Osteoblast (primary cell): Measurements from ENCODE around the gene PHYHD1. TPM values are rescaled to one million over a fixed set of nuclear protein-coding genes. Genes with fewer than 3 reads are reported as not detected.

ENCODE experiments used
- DNase-seq: peaks from one replicate; pipeline ENCODE4 v3.0.0; 2011; ENCODE audit warnings: low spot score, mixed read lengths; ENCODE audit not compliant: insufficient read length; ENCODE audit errors: missing footprints
- H2AFZ ChIP-seq: 2 replicates; pipeline ENCODE4 v1.6.0; 2011; ENCODE audit warnings: mild to moderate bottlenecking, low read length
- H3K27ac ChIP-seq: 2 replicates; pipeline ENCODE4 v1.5.1; 2011; ENCODE audit warnings: mild to moderate bottlenecking, low read depth, low read length, moderate library complexity
- H3K27me3 ChIP-seq: 2 replicates; pipeline ENCODE4 v1.6.0; 2012; ENCODE audit warnings: mild to moderate bottlenecking, control low read depth, inconsistent platforms, low read length, moderate library complexity; ENCODE audit not compliant: insufficient read depth
- H3K36me3 ChIP-seq: 2 replicates; pipeline ENCODE4 v1.5.1; 2011; ENCODE audit warnings: mild to moderate bottlenecking, low read length, control low read depth, moderate library complexity; ENCODE audit not compliant: insufficient read depth
- H3K4me1 ChIP-seq: 2 replicates; pipeline ENCODE4 v1.5.1; 2011; ENCODE audit warnings: mild to moderate bottlenecking, low read length, control low read depth, moderate library complexity; ENCODE audit not compliant: insufficient read depth
- H3K4me2 ChIP-seq: 2 replicates; pipeline ENCODE4 v1.6.0; 2011; ENCODE audit warnings: mild to moderate bottlenecking, low read length; ENCODE audit not compliant: insufficient read depth
- H3K4me3 ChIP-seq: fragments of 200-600 bp; sonication (generic); 3 replicates; pipeline ENCODE4 v1.5.1; 2012; ENCODE audit warnings: mild to moderate bottlenecking, low read length, inconsistent platforms; ENCODE audit not compliant: insufficient read depth
- H3K79me2 ChIP-seq: 2 replicates; pipeline ENCODE4 v1.6.0; 2012; ENCODE audit warnings: mild to moderate bottlenecking, low read length, control low read depth, inconsistent platforms; ENCODE audit not compliant: insufficient read depth
- H3K9me3 ChIP-seq: 2 replicates; pipeline ENCODE4 v1.5.1; 2011; ENCODE audit warnings: low read depth, low read length, control low read depth
- H4K20me1 ChIP-seq: 2 replicates; pipeline ENCODE4 v1.6.0; 2012; ENCODE audit warnings: mild to moderate bottlenecking, low read length, control low read depth; ENCODE audit not compliant: insufficient read depth
- total RNA-seq: library from RNA; depleted of rRNA; stranded (reverse); fragments of >200 nt; gene quantifications from 2 replicates; pipeline ENCODE4 v1.2.3, GENCODE V29; 2012
- TF ChIP-seq, protein P1 (sequence below): IDR thresholded peaks from 2 replicates; pipeline ENCODE4 v1.5.1; 2011; ENCODE audit warnings: mild to moderate bottlenecking, low read depth, low read length, moderate library complexity; ENCODE audit errors: extremely low read depth

PHYHD1 gene
- total RNA-seq, 1 donor = 7.6 TPM

DNA sequence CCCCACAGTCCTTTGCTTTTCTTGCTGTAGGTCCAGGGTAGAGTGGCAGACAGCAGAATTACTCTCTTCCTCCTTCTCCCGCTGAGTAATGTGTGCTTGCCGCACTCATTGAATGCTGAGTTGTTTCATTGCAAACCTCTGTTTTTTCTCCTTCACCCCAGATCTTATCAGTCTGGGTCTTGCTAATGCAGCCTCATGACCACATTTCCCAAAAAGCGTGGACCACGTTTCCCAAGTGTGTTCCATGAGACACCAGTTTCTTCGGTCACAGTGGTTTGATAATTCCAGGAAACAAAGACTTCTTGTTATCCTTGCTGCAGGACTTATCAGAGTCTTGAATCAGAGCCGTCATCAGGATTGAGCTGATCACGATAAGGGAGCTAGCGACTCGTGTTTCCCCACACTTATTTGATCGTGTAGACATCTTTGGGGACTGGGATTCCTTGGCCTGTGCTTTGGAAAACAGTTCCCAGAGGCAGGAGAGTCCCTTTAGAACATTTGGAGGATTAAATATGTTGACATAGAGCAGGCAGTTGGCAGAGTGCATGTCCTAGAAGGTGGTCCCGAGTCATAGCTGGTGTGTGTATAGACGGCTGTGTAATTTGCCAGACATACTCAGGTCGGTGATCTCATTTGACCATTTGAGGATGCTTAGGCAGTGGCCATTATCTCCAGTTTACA is 34.4 kb upstream of the PHYHD1 start:
- no peak overlapping the region for H3K4me3 ChIP-seq
- no peak overlapping the region for H3K4me2 ChIP-seq
- peak overlapping the region; percentile 67 for H3K27ac ChIP-seq
- H4K20me1 ChIP-seq = peaks cover 41% of the 10 kb centered on the region
- H3K79me2 ChIP-seq = peaks cover 86% of the 10 kb centered on the region
- H2AFZ ChIP-seq = no peak overlapping the region
- H3K4me1 ChIP-seq = peaks cover 28% of the 10 kb centered on the region
- H3K9me3 ChIP-seq = no peaks in the 10 kb centered on the region
- no peaks in the 10 kb centered on the region for H3K27me3 ChIP-seq
- peaks cover 27% of the 10 kb centered on the region for H3K36me3 ChIP-seq
- TF ChIP-seq, protein P1, sequence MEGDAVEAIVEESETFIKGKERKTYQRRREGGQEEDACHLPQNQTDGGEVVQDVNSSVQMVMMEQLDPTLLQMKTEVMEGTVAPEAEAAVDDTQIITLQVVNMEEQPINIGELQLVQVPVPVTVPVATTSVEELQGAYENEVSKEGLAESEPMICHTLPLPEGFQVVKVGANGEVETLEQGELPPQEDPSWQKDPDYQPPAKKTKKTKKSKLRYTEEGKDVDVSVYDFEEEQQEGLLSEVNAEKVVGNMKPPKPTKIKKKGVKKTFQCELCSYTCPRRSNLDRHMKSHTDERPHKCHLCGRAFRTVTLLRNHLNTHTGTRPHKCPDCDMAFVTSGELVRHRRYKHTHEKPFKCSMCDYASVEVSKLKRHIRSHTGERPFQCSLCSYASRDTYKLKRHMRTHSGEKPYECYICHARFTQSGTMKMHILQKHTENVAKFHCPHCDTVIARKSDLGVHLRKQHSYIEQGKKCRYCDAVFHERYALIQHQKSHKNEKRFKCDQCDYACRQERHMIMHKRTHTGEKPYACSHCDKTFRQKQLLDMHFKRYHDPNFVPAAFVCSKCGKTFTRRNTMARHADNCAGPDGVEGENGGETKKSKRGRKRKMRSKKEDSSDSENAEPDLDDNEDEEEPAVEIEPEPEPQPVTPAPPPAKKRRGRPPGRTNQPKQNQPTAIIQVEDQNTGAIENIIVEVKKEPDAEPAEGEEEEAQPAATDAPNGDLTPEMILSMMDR = no peak
- peak; percentile 94 for DNase-seq

GRCh38 chr9:128887049-128887448 is 33.7 kb upstream of the PHYHD1 start:
- Histone ChIP-seq H3K4me3 (no peak overlapping the region), H2AFZ (no peak overlapping the region), H3K36me3 (peaks cover 29% of the 10 kb centered on the region), H3K79me2 (peaks cover 93% of the 10 kb centered on the region), H3K4me1 (peaks cover 35% of the 10 kb centered on the region), H3K27ac (peak overlapping the region; percentile 67), H3K4me2 (no peak overlapping the region), H3K9me3 (no peaks in the 10 kb centered on the region), H3K27me3 (no peaks in the 10 kb centered on the region), H4K20me1 (peaks cover 44% of the 10 kb centered on the region)
- peak; percentile 66 for DNase-seq
- TF ChIP-seq, protein P1 = no peak

- no peak overlapping the region for H2AFZ ChIP-seq
- peaks cover 93% of the 10 kb centered on the region for H3K79me2 ChIP-seq
- H3K36me3 ChIP-seq = peaks cover 29% of the 10 kb centered on the region
- no peaks in the 10 kb centered on the region for H3K27me3 ChIP-seq
- H4K20me1 ChIP-seq = peaks cover 45% of the 10 kb centered on the region
- H3K4me3 ChIP-seq = no peak overlapping the region
- H3K4me2 ChIP-seq = no peak overlapping the region
- peaks cover 44% of the 10 kb centered on the region for H3K4me1 ChIP-seq
- no peak overlapping the region for H3K27ac ChIP-seq
- no peaks in the 10 kb centered on the region for H3K9me3 ChIP-seq
- DNase-seq = peak; percentile 59
- TF ChIP-seq, protein P1 = no peak
These were observed 32.9 kb upstream of the PHYHD1 start for GRCh38 chr9:128887914-128888350.

DNA sequence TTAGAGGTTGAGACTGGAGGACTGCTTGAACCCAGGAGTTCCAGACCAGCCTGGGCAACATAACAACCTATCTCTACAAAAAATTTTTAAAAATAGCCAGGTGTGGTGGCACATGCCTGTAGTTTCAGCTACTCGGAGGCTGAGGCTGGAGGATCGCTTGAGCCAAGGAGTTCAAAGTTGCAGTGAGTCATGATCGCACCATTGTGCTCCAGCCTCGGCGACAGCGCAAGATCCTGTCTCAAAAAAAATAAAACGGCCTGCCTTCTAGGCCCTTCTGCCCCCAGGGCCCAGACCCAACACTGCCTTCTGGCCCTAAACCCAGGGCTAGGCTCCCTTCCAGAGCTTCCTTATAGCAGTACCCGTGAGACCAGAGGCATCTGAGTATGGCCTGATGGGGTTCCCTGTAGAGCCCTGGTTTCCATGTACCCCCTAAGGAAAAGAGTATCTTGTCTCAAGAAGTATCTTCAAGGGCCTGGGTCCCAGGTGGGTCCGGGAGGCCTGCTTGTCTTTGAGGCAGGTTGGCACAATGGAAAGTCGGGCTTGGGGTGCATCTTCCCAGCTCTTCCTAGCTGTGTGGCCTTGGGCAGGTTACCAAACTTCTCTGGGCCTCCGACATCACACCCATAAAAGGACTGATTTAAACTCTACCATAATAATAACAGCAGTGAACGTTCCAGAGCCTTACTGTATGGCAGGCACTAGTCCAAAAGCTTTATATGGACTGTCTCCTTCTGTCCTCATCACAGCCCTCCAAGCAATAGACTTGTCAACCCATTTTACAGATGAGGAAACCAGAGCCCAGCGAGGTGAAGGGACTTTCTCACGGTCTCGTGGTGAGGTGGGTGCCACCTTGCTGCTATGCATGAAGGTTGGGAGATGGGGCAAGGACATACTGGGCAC is 29.2 kb upstream of the PHYHD1 start:
- H4K20me1 ChIP-seq = peaks cover 21% of the 10 kb centered on the region
- peak; percentile 45 for DNase-seq
- peaks cover 35% of the 10 kb centered on the region for H3K4me1 ChIP-seq
- peak overlapping the region; percentile 76 for H3K4me2 ChIP-seq
- H3K27me3 ChIP-seq = no peaks in the 10 kb centered on the region
- no peak overlapping the region for H2AFZ ChIP-seq
- H3K9me3 ChIP-seq = no peaks in the 10 kb centered on the region
- TF ChIP-seq, protein P1 = no peak
- peaks cover 45% of the 10 kb centered on the region for H3K36me3 ChIP-seq
- H3K79me2 ChIP-seq = peaks cover 78% of the 10 kb centered on the region
- peak overlapping the region; percentile 37 for H3K27ac ChIP-seq
- H3K4me3 ChIP-seq = no peak overlapping the region
